Measurements from ENCODE around the gene CPXM1. TPM values are rescaled to one million over a fixed set of nuclear protein-coding genes. Genes with fewer than 3 reads are reported as not detected.
A peak's percentile ranks its signal among the peaks of the same experiment; 100 is the strongest.

Gene CPXM1
- polyA plus RNA-seq, 3 donors: 0.05 TPM; not detected in 2

DNA sequence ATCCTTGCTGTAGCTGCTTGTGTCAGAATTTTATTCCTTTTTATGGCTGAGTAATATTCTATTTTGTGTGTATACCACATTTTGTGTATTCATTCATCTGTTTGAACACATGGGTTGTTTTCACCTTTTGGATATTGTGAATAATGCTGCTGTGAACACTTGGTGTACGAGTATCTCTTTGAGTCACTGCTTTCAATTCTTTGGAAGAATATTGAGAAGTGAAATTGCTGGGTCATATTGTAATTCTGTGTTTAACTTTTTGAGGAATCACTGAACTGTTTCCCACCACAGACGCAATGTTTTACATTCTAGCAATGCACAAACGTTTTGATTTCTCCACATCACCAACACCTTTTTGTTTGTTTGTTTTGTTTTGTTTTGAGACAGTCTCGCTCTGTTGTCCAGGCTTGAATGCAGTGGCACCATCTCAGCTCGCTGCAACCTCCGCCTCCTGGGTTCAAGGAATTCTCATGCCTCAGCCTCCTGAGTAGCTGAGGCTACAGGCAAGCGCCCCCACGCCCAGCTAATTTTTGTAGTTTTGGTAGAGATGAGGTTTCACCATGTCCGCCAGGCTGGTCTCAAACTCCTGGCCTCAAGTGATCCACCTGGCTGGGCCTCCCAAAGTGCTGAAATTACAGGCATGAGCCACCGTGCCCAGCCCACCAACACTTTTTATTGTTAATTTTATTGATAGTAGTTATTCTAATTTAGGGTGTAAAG is 21.7 kb downstream of the CPXM1 start:
- H4K20me1 ChIP-seq (ENCODE audit: insufficient read depth, low read length): no peaks in the 10 kb centered on the region
- H3K27me3 ChIP-seq (ENCODE audit: control insufficient read depth in 2 of 2, insufficient read depth in 2 of 2, low read length in 2 of 2): peaks cover 0 to 4% of the 10 kb centered on the region in 2 donors
- H3K4me1 ChIP-seq (ENCODE audit: control insufficient read depth in 1 of 2, insufficient read depth in 2 of 2, low read length in 2 of 2): no peaks in the 10 kb centered on the region
- H3K79me2 ChIP-seq (ENCODE audit: insufficient read depth, low read length): no peaks in the 10 kb centered on the region
- no peak overlapping the region for H3K4me3 Mint-ChIP-seq
- no peaks in the 10 kb centered on the region for H3K36me3 Mint-ChIP-seq
- TF ChIP-seq, protein P1, sequence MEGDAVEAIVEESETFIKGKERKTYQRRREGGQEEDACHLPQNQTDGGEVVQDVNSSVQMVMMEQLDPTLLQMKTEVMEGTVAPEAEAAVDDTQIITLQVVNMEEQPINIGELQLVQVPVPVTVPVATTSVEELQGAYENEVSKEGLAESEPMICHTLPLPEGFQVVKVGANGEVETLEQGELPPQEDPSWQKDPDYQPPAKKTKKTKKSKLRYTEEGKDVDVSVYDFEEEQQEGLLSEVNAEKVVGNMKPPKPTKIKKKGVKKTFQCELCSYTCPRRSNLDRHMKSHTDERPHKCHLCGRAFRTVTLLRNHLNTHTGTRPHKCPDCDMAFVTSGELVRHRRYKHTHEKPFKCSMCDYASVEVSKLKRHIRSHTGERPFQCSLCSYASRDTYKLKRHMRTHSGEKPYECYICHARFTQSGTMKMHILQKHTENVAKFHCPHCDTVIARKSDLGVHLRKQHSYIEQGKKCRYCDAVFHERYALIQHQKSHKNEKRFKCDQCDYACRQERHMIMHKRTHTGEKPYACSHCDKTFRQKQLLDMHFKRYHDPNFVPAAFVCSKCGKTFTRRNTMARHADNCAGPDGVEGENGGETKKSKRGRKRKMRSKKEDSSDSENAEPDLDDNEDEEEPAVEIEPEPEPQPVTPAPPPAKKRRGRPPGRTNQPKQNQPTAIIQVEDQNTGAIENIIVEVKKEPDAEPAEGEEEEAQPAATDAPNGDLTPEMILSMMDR (IDR thresholded peaks at IDR 0.05): no peak
- H3K9ac ChIP-seq (ENCODE audit: insufficient read depth, low read length, poor library complexity, severe bottlenecking): no peak overlapping the region
- H3K4me3 ChIP-seq (replicated peaks in 1 of 3; ENCODE audit: low read depth in 2 of 3, low read length in 3 of 3): no peak overlapping the region
- WGBS (ENCODE audit: insufficient coverage): 100% methylated on average over 1 of the region's 10 CpGs
- H3K27ac ChIP-seq (ENCODE audit: low read depth in 1 of 2, low read length in 2 of 2): no peak overlapping the region
- peaks cover 0 to 6% (median 2%) of the 10 kb centered on the region in 7 donors for H3K9me3 Mint-ChIP-seq
- H3K36me3 ChIP-seq (replicated peaks in 1 of 2; ENCODE audit: control insufficient read depth in 1 of 2, insufficient read depth in 2 of 2, low read length in 2 of 2): no peaks in the 10 kb centered on the region
- peak overlapping the region in 1 of 7 donors; percentile 57 for H3K27ac Mint-ChIP-seq
- H3K9me3 ChIP-seq (replicated peaks in 1 of 2; ENCODE audit: control insufficient read depth in 1 of 2, insufficient read depth in 1 of 2, low read length in 2 of 2): no peaks in the 10 kb centered on the region
- H3K4me2 ChIP-seq (replicated peaks; ENCODE audit: extremely low read depth, low read length, poor library complexity, severe bottlenecking): no peak overlapping the region
- H3K27me3 Mint-ChIP-seq (ENCODE audit: low read depth in 3 of 3): peaks cover 8 to 15% (median 12%) of the 10 kb centered on the region in 3 donors
- H2AFZ ChIP-seq (ENCODE audit: insufficient read depth, low read depth, low read length, poor library complexity, severe bottlenecking): no peak overlapping the region
- DNase-seq: no peak
- H3K4me1 Mint-ChIP-seq: peaks cover 8% of the 10 kb centered on the region
- intact Hi-C loops (cut with micrococcal nuclease): no loop called here

- intact Hi-C loops (cut with micrococcal nuclease): no loop called here
- Histone ChIP-seq H3K36me3 (replicated peaks in 1 of 2; ENCODE audit: control insufficient read depth in 1 of 2, insufficient read depth in 2 of 2, low read length in 2 of 2) (no peaks in the 10 kb centered on the region), H3K27me3 (ENCODE audit: control insufficient read depth in 2 of 2, insufficient read depth in 2 of 2, low read length in 2 of 2) (no peaks in the 10 kb centered on the region)
These were observed 25.3 kb downstream of the CPXM1 start for GRCh38 chr20:2775139-2775538.

More at GRCh38 chr20:2775139-2775538, 25.3 kb downstream of the CPXM1 start:
- Histone ChIP-seq H4K20me1 (ENCODE audit: insufficient read depth, low read length) (no peaks in the 10 kb centered on the region), H3K4me1 (ENCODE audit: control insufficient read depth in 1 of 2, insufficient read depth in 2 of 2, low read length in 2 of 2) (no peaks in the 10 kb centered on the region), H3K4me3 (replicated peaks in 1 of 3; ENCODE audit: low read depth in 2 of 3, low read length in 3 of 3) (no peak overlapping the region), H3K27ac (ENCODE audit: low read depth in 1 of 2, low read length in 2 of 2) (no peak overlapping the region), H3K9me3 (replicated peaks in 1 of 2; ENCODE audit: control insufficient read depth in 1 of 2, insufficient read depth in 1 of 2, low read length in 2 of 2) (no peaks in the 10 kb centered on the region), H3K4me2 (replicated peaks; ENCODE audit: extremely low read depth, low read length, poor library complexity, severe bottlenecking) (no peak overlapping the region), H3K79me2 (ENCODE audit: insufficient read depth, low read length) (no peaks in the 10 kb centered on the region), H2AFZ (ENCODE audit: insufficient read depth, low read depth, low read length, poor library complexity, severe bottlenecking) (no peak overlapping the region), H3K9ac (ENCODE audit: insufficient read depth, low read length, poor library complexity, severe bottlenecking) (no peak overlapping the region)
- Mint-ChIP-seq H3K27me3 (ENCODE audit: low read depth in 3 of 3) (peaks cover 6 to 10% (median 7%) of the 10 kb centered on the region in 3 donors), H3K4me3 (no peak overlapping the region), H3K4me1 (peaks cover 23% of the 10 kb centered on the region), H3K36me3 (no peaks in the 10 kb centered on the region), H3K9me3 (peaks cover 0 to 6% (median 2%) of the 10 kb centered on the region in 7 donors), H3K27ac (no peak overlapping the region)
- TF ChIP-seq, protein P1 (IDR thresholded peaks at IDR 0.05): no peak
- 88% methylated on average over 1 of the region's 3 CpGs for WGBS (ENCODE audit: insufficient coverage)
- DNase-seq: no peak
